K562 (cell line): ENCODE data around the gene PPP1CA.

Experiments
- BMI1 ChIP-seq: fragments of 150-350 bp; IDR thresholded peaks from 2 replicates; pipeline ENCODE4 v1.6.1; 2014; ENCODE audit warnings: low read length
- CGGBP1 ChIP-seq: fragments of 250-450 bp; sonication (Bioruptor Pico); IDR thresholded peaks from 2 replicates; pipeline ENCODE4 v1.9.0; 2021; ENCODE audit warnings: mild to moderate bottlenecking
- CTCF ChIP-seq, 3 experiments: IDR thresholded peaks in 2 of 3; conservative IDR thresholded peaks in 1 of 3; 2 replicates each; pipeline ENCODE4 v1.5.1; 2011 to 2012; ENCODE audit warnings: low read length in 3 of 3, mild to moderate bottlenecking in 3 of 3, control low read depth in 2 of 3, improper control_type of control experiment in 1 of 3, inconsistent platforms in 1 of 3, low read depth in 1 of 3, mixed read lengths in 1 of 3, moderate library complexity in 1 of 3; ENCODE audit not compliant: insufficient read depth in 2 of 3
- ELK1 ChIP-seq: sonication (generic); formaldehyde crosslinking; IDR thresholded peaks from 2 replicates; pipeline ENCODE4 v1.8.1; 2022; ENCODE audit warnings: missing genetic modification reagents
- EZH2 ChIP-seq: IDR thresholded peaks from 2 replicates; pipeline ENCODE4 v1.6.1; 2012; ENCODE audit warnings: low read depth, mild to moderate bottlenecking, inconsistent platforms, low read length, borderline replicate concordance
- GATA2 ChIP-seq: sonication (generic); formaldehyde crosslinking; IDR thresholded peaks from 2 replicates; pipeline ENCODE4 v1.4.0; 2020; ENCODE audit warnings: mild to moderate bottlenecking, missing genetic modification reagents
- HNRNPLL ChIP-seq: fragments of 200-400 bp; formaldehyde crosslinking; IDR thresholded peaks from 2 replicates; pipeline ENCODE4 v1.6.1; 2017; ENCODE audit warnings: low read length, low read depth, mild to moderate bottlenecking; ENCODE audit not compliant: poor library complexity, severe bottlenecking
- NFE2 ChIP-seq: IDR thresholded peaks from 2 replicates; pipeline ENCODE4 v1.6.1; 2014; ENCODE audit warnings: antibody characterized with exemption, low read depth
- RFX1 ChIP-seq: fragments of 450-650 bp; IDR thresholded peaks from 2 replicates; pipeline ENCODE4 v1.6.1; 2016; ENCODE audit warnings: mild to moderate bottlenecking, moderate library complexity
- RNF2 ChIP-seq: sonication (generic); IDR thresholded peaks from 2 replicates; pipeline ENCODE4 v1.6.1; 2016
- TAF7 ChIP-seq: fragments of 450-650 bp; IDR thresholded peaks from 2 replicates; pipeline ENCODE4 v1.6.1; 2016; ENCODE audit warnings: missing genetic modification characterization, missing compliant biosample characterization
- ZBTB33 ChIP-seq: sonication (generic); formaldehyde crosslinking; IDR thresholded peaks from 2 replicates; pipeline ENCODE4 v1.8.1; 2023; ENCODE audit warnings: mild to moderate bottlenecking, missing genetic modification reagents
- ZNF311 ChIP-seq: fragments of 250-450 bp; sonication (Bioruptor Pico); IDR thresholded peaks from 2 replicates; pipeline ENCODE4 v1.4.0; 2020; ENCODE audit warnings: mild to moderate bottlenecking, moderate library complexity
- TF ChIP-seq, protein P1 (sequence below), 3 experiments: fragments of 200-800 bp in 1 of 3; fragments of 250-450 bp in 1 of 3; fragments of 450-650 bp in 1 of 3; sonication (Bioruptor Pico) in 1 of 3; sonication (Bioruptor generic) in 1 of 3; formaldehyde crosslinking in 1 of 3; IDR thresholded peaks; 2 replicates each; pipeline versions ENCODE4 v1.6.1 to v1.8.0; 2016 to 2022; ENCODE audit warnings: mild to moderate bottlenecking in 2 of 3, missing genetic modification characterization in 2 of 3, missing compliant biosample characterization in 1 of 3, moderate library complexity in 1 of 3

DNA sequence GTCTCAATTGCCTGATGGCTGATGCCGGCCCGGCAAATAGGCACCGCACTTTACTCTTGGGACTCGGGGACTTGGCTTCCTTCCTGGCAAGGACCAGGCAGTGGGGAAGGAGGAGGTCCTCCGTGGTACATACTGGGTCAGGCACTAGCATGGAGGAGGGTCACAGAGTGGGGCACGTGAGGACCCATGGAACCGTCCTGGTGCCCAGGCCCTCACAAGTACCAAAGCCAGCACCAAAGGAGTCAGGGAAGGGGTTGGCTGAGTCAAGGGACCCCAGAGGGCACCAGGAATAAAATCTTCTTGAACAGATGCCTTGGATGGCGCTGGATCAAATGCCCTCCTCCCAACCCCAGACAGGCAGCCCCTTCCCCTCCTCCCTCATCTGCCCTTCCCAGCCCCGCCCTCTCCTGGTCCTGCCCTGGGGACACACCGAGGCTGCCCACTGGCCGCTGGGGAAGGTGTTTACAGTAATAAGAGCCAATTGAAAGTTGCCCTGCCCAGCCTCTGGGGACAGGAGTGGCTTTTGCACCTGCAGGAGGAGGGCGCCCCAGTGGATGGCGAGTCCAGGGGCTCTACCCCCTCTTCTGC lies 8.2 kb upstream of the PPP1CA start:
- no peak for TF ChIP-seq ZBTB33
- no peak for TF ChIP-seq ELK1
- no peak for TF ChIP-seq EZH2
- TF ChIP-seq RFX1, result no peak
- no peak for TF ChIP-seq RNF2
- no peak for TF ChIP-seq HNRNPLL
- TF ChIP-seq, protein P1, sequence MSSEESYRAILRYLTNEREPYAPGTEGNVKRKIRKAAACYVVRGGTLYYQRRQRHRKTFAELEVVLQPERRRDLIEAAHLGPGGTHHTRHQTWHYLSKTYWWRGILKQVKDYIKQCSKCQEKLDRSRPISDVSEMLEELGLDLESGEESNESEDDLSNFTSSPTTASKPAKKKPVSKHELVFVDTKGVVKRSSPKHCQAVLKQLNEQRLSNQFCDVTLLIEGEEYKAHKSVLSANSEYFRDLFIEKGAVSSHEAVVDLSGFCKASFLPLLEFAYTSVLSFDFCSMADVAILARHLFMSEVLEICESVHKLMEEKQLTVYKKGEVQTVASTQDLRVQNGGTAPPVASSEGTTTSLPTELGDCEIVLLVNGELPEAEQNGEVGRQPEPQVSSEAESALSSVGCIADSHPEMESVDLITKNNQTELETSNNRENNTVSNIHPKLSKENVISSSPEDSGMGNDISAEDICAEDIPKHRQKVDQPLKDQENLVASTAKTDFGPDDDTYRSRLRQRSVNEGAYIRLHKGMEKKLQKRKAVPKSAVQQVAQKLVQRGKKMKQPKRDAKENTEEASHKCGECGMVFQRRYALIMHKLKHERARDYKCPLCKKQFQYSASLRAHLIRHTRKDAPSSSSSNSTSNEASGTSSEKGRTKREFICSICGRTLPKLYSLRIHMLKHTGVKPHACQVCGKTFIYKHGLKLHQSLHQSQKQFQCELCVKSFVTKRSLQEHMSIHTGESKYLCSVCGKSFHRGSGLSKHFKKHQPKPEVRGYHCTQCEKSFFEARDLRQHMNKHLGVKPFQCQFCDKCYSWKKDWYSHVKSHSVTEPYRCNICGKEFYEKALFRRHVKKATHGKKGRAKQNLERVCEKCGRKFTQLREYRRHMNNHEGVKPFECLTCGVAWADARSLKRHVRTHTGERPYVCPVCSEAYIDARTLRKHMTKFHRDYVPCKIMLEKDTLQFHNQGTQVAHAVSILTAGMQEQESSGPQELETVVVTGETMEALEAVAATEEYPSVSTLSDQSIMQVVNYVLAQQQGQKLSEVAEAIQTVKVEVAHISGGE (CRISPR knock-in tag; IDR thresholded peaks at IDR 0.05), result no peak
- TF ChIP-seq GATA2 (CRISPR knock-in tag), result no peak
- no peak for TF ChIP-seq ZNF311 (CRISPR knock-in tag)
- TF ChIP-seq BMI1, result no peak
- TF ChIP-seq CTCF (IDR thresholded peaks at IDR 0.05 in 2 of 3, conservative IDR thresholded peaks at IDR 0.05 in 1 of 3; ENCODE audit: insufficient read depth in 2 of 3, low read depth in 1 of 3, low read length in 3 of 3), result no peak
- TF ChIP-seq TAF7 (tag), result no peak
- no peak for TF ChIP-seq NFE2
- no peak for TF ChIP-seq CGGBP1 (CRISPR knock-in tag)
